Lower leg skin (tissue), 3 donors: ENCODE results near the gene DEFB119.

Experiments used
- POLR2A ChIP-seq, 2 donors: fragments of 450-650 bp; IDR thresholded peaks; one replicate each; pipeline ENCODE4 v1.6.1; 2016 to 2017; ENCODE audit warnings: antibody characterized with exemption in 2 of 2, mild to moderate bottlenecking in 1 of 2, moderate library complexity in 1 of 2
- TF ChIP-seq, protein P1 (sequence below), 3 donors: fragments of 450-650 bp; IDR thresholded peaks; one replicate each; pipeline ENCODE4 v1.5.1; 2016; ENCODE audit warnings: antibody characterized with exemption in 3 of 3, mild to moderate bottlenecking in 3 of 3, moderate library complexity in 2 of 3

DNA sequence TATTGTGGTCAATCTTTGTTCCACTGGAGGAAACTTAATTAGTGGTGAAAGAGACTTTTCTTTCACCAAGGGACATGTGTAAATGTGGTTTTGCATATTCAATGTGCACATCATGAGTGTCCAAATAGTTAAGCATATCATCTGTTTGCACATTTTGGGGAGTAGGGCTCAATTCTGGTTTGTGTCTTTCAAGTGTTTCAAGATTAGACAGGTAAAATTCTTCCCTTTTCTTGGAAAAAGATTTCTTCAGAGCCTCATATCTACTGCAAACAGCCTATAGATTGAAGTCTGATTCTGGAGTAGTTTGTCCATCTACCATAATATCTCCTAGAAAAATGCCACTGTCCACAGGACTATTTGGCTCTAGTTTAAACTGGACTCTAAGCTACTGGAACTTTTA, 48.9 kb downstream of the DEFB119 start:
- TF ChIP-seq, protein P1, sequence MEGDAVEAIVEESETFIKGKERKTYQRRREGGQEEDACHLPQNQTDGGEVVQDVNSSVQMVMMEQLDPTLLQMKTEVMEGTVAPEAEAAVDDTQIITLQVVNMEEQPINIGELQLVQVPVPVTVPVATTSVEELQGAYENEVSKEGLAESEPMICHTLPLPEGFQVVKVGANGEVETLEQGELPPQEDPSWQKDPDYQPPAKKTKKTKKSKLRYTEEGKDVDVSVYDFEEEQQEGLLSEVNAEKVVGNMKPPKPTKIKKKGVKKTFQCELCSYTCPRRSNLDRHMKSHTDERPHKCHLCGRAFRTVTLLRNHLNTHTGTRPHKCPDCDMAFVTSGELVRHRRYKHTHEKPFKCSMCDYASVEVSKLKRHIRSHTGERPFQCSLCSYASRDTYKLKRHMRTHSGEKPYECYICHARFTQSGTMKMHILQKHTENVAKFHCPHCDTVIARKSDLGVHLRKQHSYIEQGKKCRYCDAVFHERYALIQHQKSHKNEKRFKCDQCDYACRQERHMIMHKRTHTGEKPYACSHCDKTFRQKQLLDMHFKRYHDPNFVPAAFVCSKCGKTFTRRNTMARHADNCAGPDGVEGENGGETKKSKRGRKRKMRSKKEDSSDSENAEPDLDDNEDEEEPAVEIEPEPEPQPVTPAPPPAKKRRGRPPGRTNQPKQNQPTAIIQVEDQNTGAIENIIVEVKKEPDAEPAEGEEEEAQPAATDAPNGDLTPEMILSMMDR (IDR thresholded peaks at IDR 0.05): no peak
- TF ChIP-seq POLR2A (IDR thresholded peaks at IDR 0.05): no peak
